HEK293T (cell line): ENCODE data around the gene MYADML2.

ENCODE experiments used
- CTBP1 ChIP-seq: fragments of 450-650 bp; IDR thresholded peaks from 2 replicates; pipeline ENCODE4 v1.6.1; 2016; ENCODE audit warnings: borderline replicate concordance
- ELF4 ChIP-seq: fragments of 450-650 bp; IDR thresholded peaks from 2 replicates; pipeline ENCODE4 v1.6.1; 2017; ENCODE audit warnings: antibody characterized with exemption
- FOXM1 ChIP-seq: fragments of 450-650 bp; IDR thresholded peaks from 2 replicates; pipeline ENCODE4 v1.6.1; 2017; ENCODE audit warnings: mild to moderate bottlenecking, borderline replicate concordance
- HDGF ChIP-seq: fragments of 450-650 bp; IDR thresholded peaks from 2 replicates; pipeline ENCODE4 v1.6.1; 2017; ENCODE audit warnings: antibody characterized with exemption, borderline replicate concordance
- LEF1 ChIP-seq: fragments of 450-650 bp; IDR thresholded peaks from 2 replicates; pipeline ENCODE4 v1.6.1; 2017; ENCODE audit warnings: mild to moderate bottlenecking, borderline replicate concordance
- NFRKB ChIP-seq: fragments of 450-650 bp; IDR thresholded peaks from 2 replicates; pipeline ENCODE4 v1.6.1; 2016; ENCODE audit warnings: mild to moderate bottlenecking, moderate library complexity
- SUZ12 ChIP-seq: fragments of 450-650 bp; IDR thresholded peaks from 2 replicates; pipeline ENCODE4 v1.6.1; 2016; ENCODE audit warnings: mild to moderate bottlenecking

DNA sequence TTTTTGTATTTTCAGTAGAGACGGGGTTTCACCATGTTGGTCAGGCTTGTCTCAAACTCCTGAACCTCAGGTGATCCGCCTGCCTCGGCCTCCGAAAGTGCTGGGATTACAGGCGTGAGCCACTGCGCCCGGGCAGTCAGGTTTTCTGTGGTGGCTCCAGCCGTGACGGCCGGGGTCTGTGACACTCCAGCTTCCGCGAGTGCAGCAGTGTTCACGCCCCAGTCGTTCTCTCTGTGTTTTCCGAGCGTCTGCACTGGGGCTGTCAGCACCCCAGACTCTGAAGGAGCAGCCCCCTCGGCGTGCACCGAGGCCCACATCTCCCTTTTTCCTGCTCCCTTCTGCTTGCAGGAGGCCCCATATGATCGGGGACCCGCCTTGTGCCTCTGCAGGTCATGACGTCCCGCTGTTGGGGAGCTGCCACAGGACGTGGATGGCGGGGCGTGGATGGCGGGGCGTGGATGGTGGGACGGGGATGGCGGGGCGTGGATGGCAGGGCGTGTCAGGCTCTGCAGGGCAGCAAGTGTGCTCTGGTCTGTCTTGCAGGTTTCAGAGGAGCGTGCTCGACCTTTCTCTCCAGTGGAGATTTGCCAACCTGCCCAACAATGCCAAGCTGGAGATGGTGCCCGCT, 36.1 kb upstream of the MYADML2 start:
- TF ChIP-seq CTBP1 (no peak), NFRKB (no peak), FOXM1 (no peak), SUZ12 (no peak), LEF1 (no peak), ELF4 (no peak), HDGF (no peak)
